ENCODE results near the gene ATP1A2. TPM values are rescaled to one million over a fixed set of nuclear protein-coding genes. Genes with fewer than 3 reads are reported as not detected.

The ATP1A2 gene
- total and polyA plus RNA-seq, 2 of the 8 experiments (the other 6 are each of a cell fraction or from before 2014, with no cell fraction given) = 39.7 to 40.8 TPM

- Histone ChIP-seq H3K4ac (replicated peaks; ENCODE audit: insufficient read length, low read depth, low read length) (no peak overlapping the region), H3K79me2 (ENCODE audit: control insufficient read depth in 1 of 2, insufficient read depth in 2 of 2, low read length in 2 of 2) (no peaks in the 10 kb centered on the region), H4K91ac (replicated peaks; ENCODE audit: insufficient read length, low read length) (no peak overlapping the region), H4K5ac (ENCODE audit: insufficient read length, low read depth, low read length) (no peak overlapping the region), H2BK15ac (ENCODE audit: low read length) (no peak overlapping the region), H4K20me1 (replicated peaks in 1 of 2; ENCODE audit: control insufficient read depth in 1 of 2, insufficient read depth in 2 of 2, low read length in 2 of 2) (no peaks in the 10 kb centered on the region), H4K8ac (ENCODE audit: extremely low read depth, insufficient read depth, low read length) (no peak overlapping the region), H2BK20ac (ENCODE audit: low read length) (no peak overlapping the region), H2AFZ (ENCODE audit: low read length) (no peak overlapping the region), H2AK5ac (ENCODE audit: low read depth, low read length) (no peak overlapping the region), H2BK5ac (ENCODE audit: low read depth, low read length) (no peak overlapping the region), H3K23ac (ENCODE audit: insufficient read length) (no peak overlapping the region), H3K79me1 (ENCODE audit: low read depth, low read length) (no peaks in the 10 kb centered on the region; the same call in 1 of the 2 replicates), H2BK12ac (ENCODE audit: low read depth, low read length) (no peak overlapping the region), H3K23me2 (ENCODE audit: low read depth, low read length) (peaks cover 5% of the 10 kb centered on the region; the same call in 1 of the 2 replicates), H3K9me3 (ENCODE audit: insufficient read depth in 2 of 2, low read depth in 1 of 2, low read length in 1 of 2) (no peaks in the 10 kb centered on the region), H3K36me3 (ENCODE audit: control insufficient read depth in 2 of 4, insufficient read depth in 4 of 4, low read length in 3 of 4) (peaks cover 12 to 56% (median 50%) of the 10 kb centered on the region in 4 experiments; a peak in 7 of 8 replicates), H3K9ac (replicated peaks in 1 of 4; ENCODE audit: extremely low read depth in 1 of 4, low read depth in 3 of 4, low read length in 3 of 4) (no peak overlapping the region), H2BK120ac (replicated peaks; ENCODE audit: low read depth, low read length) (no peak overlapping the region), H3K4me1 (replicated peaks in 1 of 4; ENCODE audit: control insufficient read depth in 3 of 4, insufficient read depth in 4 of 4, low read length in 3 of 4) (no peaks in the 10 kb centered on the region), H3K27ac (ENCODE audit: low read depth, low read length) (no peak overlapping the region), H3K14ac (ENCODE audit: insufficient read length) (no peak overlapping the region), H3K4me2 (ENCODE audit: insufficient read depth in 1 of 2, low read depth in 2 of 2, low read length in 2 of 2) (no peak overlapping the region), H3K18ac (ENCODE audit: extremely low read depth, low read length) (no peak overlapping the region), H3K56ac (replicated peaks; ENCODE audit: insufficient read length, low read depth, low read length) (no peak overlapping the region), H3K4me3 (ENCODE audit: extremely low read depth in 1 of 4, insufficient read depth in 2 of 4, low read depth in 3 of 4, low read length in 4 of 4) (no peak overlapping the region), H3K27me3 (replicated peaks in 1 of 4; ENCODE audit: control insufficient read depth in 3 of 4, extremely low read depth in 1 of 4, insufficient read depth in 3 of 4, low read length in 3 of 4) (no peaks in the 10 kb centered on the region)
- no peak for TF ChIP-seq YY1 (IDR thresholded peaks at IDR 0.05; ENCODE audit: low read depth, low read length)
- WGBS, 2 experiments (ENCODE audit: extremely low coverage in 1 of 2, insufficient coverage in 1 of 2, insufficient read length in 1 of 2, insufficient replicate concordance in 2 of 2, low coverage in 1 of 2, low lambda C conversion rate in 2 of 2, missing lambda C conversion rate in 1 of 2) = 88% methylated on average over 1 of the region's 1 CpG; no CpG with 5 or more reads in 1 of the 2 experiments
- DNase-seq (ENCODE audit: low read depth in 1 of 2, low spot score in 2 of 2) = no peak
- FAIRE-seq = no peak
- POLR2A ChIA-PET (ENCODE audit: partially characterized antibody) = interaction anchor here (1.1 to 8.1 kb wide), 3 partner anchors 10 to 219 kb away, joined by 4 to 56 read pairs (median 8); partner anchors contain the start of gene ATP1A2
- CTCF ChIA-PET (ENCODE audit: partially characterized antibody) = interaction anchor here (0.8 to 13.8 kb wide), 10 partner anchors 8 to 122 kb away, joined by 3 to 141 read pairs (median 3); partner anchors contain the start of gene ATP1A2
These were observed 15.4 kb downstream of the ATP1A2 start for GRCh38 chr1:160130939-160131338.
